Measurements from ENCODE around the gene PEAK3. TPM values are rescaled to one million over a fixed set of nuclear protein-coding genes. Genes with fewer than 3 reads are reported as not detected.

Gene PEAK3
- total and polyA plus RNA-seq, 10 of the 15 experiments (the other 5 are each of a cell fraction or from before 2014, with no cell fraction given) = 0.03 to 0.10 (median 0.05) TPM; not detected in 7

DNA sequence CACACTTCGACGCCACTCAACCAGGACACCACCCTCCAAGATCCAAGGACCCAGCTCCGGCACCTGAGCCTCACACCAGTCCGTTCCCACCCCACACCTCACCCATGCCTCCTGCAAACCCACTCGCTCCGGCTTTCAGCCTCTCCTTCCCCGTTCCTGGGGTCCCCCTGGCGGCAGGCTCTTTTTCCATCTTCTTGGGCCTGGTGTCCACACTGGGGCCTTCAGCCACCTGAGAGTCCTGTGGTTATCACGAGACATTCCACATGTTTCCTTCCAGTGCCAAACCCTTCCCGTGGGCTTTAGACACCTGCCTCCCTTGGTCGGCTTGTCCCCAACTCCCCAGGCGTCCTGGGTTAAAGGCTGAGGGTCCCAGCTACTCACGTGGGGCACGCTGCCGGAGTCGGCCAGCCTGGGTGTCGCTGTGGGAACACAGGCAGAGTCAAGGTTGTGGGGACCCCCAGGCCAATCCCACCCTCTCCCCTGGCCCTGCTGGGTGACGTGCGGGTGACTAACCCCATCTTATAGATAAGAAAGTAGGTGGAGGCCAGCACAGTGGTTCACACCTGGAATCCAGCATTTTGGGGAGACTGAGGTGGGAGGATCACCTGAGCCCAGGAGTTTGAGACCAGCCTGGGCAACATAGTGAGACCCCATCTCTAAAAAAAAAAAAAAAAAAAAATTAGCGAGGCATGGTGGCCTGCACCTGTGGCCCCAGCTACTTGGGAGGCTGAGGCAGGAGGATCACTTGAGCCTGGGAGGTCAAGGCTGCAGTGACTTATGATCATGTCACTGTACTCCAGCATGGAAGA lies 27.7 kb downstream of the PEAK3 start:
- ChIA-PET SMC1A (ENCODE audit: uncharacterized antibody, unreplicated experiment) (no interaction called here), POLR2A (interaction anchor here (0.8 to 1.5 kb wide), 3 partner anchors 14 to 16 kb away, joined by 3 to 9 read pairs (median 3); no protein-coding TSS in a partner anchor), CTCF (no interaction called here), RAD21 (ENCODE audit: unreplicated experiment) (no interaction called here)
- TF ChIP-seq IKZF2 (IDR thresholded peaks at IDR 0.05) (no peak), BMI1 (IDR thresholded peaks at IDR 0.05; ENCODE audit: borderline replicate concordance) (no peak), NR2F1 (conservative IDR thresholded peaks at IDR 0.05) (no peak), RBBP5 (conservative IDR thresholded peaks at IDR 0.05) (no peak), TBL1XR1 (IDR thresholded peaks at IDR 0.05; ENCODE audit: low read depth, low read length) (no peak), CHD4 (IDR thresholded peaks at IDR 0.05) (no peak), ZSCAN29 (IDR thresholded peaks at IDR 0.05) (no peak), TCF12 (IDR thresholded peaks at IDR 0.05; ENCODE audit: low read depth, low read length) (no peak)
- TF ChIP-seq, protein P1, sequence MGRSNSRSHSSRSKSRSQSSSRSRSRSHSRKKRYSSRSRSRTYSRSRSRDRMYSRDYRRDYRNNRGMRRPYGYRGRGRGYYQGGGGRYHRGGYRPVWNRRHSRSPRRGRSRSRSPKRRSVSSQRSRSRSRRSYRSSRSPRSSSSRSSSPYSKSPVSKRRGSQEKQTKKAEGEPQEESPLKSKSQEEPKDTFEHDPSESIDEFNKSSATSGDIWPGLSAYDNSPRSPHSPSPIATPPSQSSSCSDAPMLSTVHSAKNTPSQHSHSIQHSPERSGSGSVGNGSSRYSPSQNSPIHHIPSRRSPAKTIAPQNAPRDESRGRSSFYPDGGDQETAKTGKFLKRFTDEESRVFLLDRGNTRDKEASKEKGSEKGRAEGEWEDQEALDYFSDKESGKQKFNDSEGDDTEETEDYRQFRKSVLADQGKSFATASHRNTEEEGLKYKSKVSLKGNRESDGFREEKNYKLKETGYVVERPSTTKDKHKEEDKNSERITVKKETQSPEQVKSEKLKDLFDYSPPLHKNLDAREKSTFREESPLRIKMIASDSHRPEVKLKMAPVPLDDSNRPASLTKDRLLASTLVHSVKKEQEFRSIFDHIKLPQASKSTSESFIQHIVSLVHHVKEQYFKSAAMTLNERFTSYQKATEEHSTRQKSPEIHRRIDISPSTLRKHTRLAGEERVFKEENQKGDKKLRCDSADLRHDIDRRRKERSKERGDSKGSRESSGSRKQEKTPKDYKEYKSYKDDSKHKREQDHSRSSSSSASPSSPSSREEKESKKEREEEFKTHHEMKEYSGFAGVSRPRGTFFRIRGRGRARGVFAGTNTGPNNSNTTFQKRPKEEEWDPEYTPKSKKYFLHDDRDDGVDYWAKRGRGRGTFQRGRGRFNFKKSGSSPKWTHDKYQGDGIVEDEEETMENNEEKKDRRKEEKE (IDR thresholded peaks at IDR 0.05) = no peak
- DNase-seq (ENCODE audit: low read depth, low spot score) (no peak), ATAC-seq (no peak), FAIRE-seq (no peak)
- H3K9ac ChIP-seq (ENCODE audit: control insufficient read depth, insufficient read depth, low read length) = no peak overlapping the region
- H3K4me1 ChIP-seq (ENCODE audit: control insufficient read depth, insufficient read depth, low read length) = peaks cover 12% of the 10 kb centered on the region
- H4K20me1 ChIP-seq (ENCODE audit: control insufficient read depth, insufficient read depth) = no peaks in the 10 kb centered on the region
- WGBS (ENCODE audit: insufficient coverage, insufficient replicate concordance, low lambda C conversion rate, missing lambda C conversion rate) = 73% methylated on average over 16 of the region's 20 CpGs
- peaks cover 0 to 5% of the 10 kb centered on the region in 2 experiments; a peak in 2 of 4 replicates for H3K36me3 ChIP-seq (ENCODE audit: control insufficient read depth in 2 of 2, insufficient read depth in 2 of 2, low read length in 1 of 2)
- no peaks in the 10 kb centered on the region for H3K79me2 ChIP-seq (ENCODE audit: control insufficient read depth, insufficient read depth, low read length)
- H3K4me3 ChIP-seq = no peak overlapping the region
- H3K9me3 ChIP-seq (replicated peaks; ENCODE audit: control insufficient read depth, insufficient read depth, low read length) = no peaks in the 10 kb centered on the region; the same call in 2 of the 3 replicates
- peaks cover 14 to 19% of the 10 kb centered on the region in 2 experiments; a peak in 3 of 4 replicates for H3K27me3 ChIP-seq (replicated peaks in 1 of 2; ENCODE audit: control insufficient read depth in 2 of 2, insufficient read depth in 2 of 2, low read length in 1 of 2)
- no peak overlapping the region for H3K27ac ChIP-seq (ENCODE audit: control insufficient read depth, insufficient read depth)
- no peak overlapping the region for H3K4me2 ChIP-seq (ENCODE audit: control insufficient read depth, insufficient read depth)
- BruUV-seq (replicated peaks) = no TSS peak
- in situ Hi-C loops (cut with MboI) (no loop called here), intact Hi-C loops (cut with micrococcal nuclease; ENCODE audit: unreplicated experiment) (no loop called here)
- no peak overlapping the region for H2AFZ ChIP-seq (ENCODE audit: control insufficient read depth, low read depth, low read length)
